RWPE2 (cell line): ENCODE measurements around the gene SHD.
"Not testable (repeated sequence)": the region's sequence is repeated elsewhere in the genome, so short reads cannot be mapped to it uniquely, and the experiment has no call there.

Experiments
- ATAC-seq: fragments of 200-7000 bp; cut with Tn5 transposase; 3 replicates; pipeline ENCODE4 v1.9.1; 2021; ENCODE audit warnings: low read depth
- DNase-seq: peaks from one replicate; pipeline ENCODE4 v3.0.0-alpha.2; 2020; ENCODE audit warnings: low spot score
- H3K27ac ChIP-seq: fragments of 450-650 bp; 2 replicates; pipeline ENCODE4 v1.5.1; 2017; ENCODE audit warnings: mild to moderate bottlenecking; ENCODE audit not compliant: poor library complexity, severe bottlenecking
- H3K27me3 ChIP-seq: fragments of 250-450 bp; sonication (Bioruptor Pico); 2 replicates; pipeline ENCODE4 v1.5.1; 2021; ENCODE audit warnings: mild to moderate bottlenecking, moderate library complexity; ENCODE audit not compliant: insufficient read depth, poor library complexity, severe bottlenecking
- H3K36me3 ChIP-seq: fragments of 250-450 bp; sonication (Bioruptor Pico); 2 replicates; pipeline ENCODE4 v1.5.1; 2020; ENCODE audit warnings: low read depth, mild to moderate bottlenecking, moderate library complexity
- H3K4me1 ChIP-seq: fragments of 250-450 bp; sonication (Bioruptor Pico); 2 replicates; pipeline ENCODE4 v1.5.1; 2021; ENCODE audit warnings: mild to moderate bottlenecking, moderate library complexity; ENCODE audit not compliant: insufficient read depth, poor library complexity, severe bottlenecking
- H3K4me3 ChIP-seq: fragments of 250-450 bp; sonication (Bioruptor Pico); 2 replicates; pipeline ENCODE4 v1.5.1; 2021; ENCODE audit warnings: mild to moderate bottlenecking, moderate library complexity; ENCODE audit not compliant: severe bottlenecking
- H3K9me3 ChIP-seq: fragments of 250-450 bp; sonication (Bioruptor Pico); 2 replicates; pipeline ENCODE4 v1.5.1; 2021; ENCODE audit warnings: mild to moderate bottlenecking, moderate library complexity; ENCODE audit not compliant: severe bottlenecking
- TF ChIP-seq, protein P1 (sequence below): fragments of 450-650 bp; IDR thresholded peaks from one replicate; pipeline ENCODE4 v1.5.1; 2017; ENCODE audit warnings: mild to moderate bottlenecking, moderate library complexity; ENCODE audit not compliant: poor library complexity, severe bottlenecking

The SHD gene

GRCh38 chr19:4279267-4279529, 132 bp downstream of the SHD start:
- Histone ChIP-seq H3K4me3 (no peak overlapping the region), H3K27me3 (peaks cover 29% of the 10 kb centered on the region), H3K9me3 (no peaks in the 10 kb centered on the region), H3K27ac (no peak overlapping the region), H3K4me1 (no peaks in the 10 kb centered on the region), H3K36me3 (no peaks in the 10 kb centered on the region)
- ATAC-seq = no peak
- DNase-seq = no peak
- TF ChIP-seq, protein P1, sequence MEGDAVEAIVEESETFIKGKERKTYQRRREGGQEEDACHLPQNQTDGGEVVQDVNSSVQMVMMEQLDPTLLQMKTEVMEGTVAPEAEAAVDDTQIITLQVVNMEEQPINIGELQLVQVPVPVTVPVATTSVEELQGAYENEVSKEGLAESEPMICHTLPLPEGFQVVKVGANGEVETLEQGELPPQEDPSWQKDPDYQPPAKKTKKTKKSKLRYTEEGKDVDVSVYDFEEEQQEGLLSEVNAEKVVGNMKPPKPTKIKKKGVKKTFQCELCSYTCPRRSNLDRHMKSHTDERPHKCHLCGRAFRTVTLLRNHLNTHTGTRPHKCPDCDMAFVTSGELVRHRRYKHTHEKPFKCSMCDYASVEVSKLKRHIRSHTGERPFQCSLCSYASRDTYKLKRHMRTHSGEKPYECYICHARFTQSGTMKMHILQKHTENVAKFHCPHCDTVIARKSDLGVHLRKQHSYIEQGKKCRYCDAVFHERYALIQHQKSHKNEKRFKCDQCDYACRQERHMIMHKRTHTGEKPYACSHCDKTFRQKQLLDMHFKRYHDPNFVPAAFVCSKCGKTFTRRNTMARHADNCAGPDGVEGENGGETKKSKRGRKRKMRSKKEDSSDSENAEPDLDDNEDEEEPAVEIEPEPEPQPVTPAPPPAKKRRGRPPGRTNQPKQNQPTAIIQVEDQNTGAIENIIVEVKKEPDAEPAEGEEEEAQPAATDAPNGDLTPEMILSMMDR = no peak

- H3K27ac ChIP-seq = no peak overlapping the region
- H3K36me3 ChIP-seq = no peaks in the 10 kb centered on the region
- H3K4me1 ChIP-seq = no peaks in the 10 kb centered on the region
- no peak for DNase-seq
- TF ChIP-seq, protein P1 = no peak
- no peaks in the 10 kb centered on the region for H3K9me3 ChIP-seq
- no peak overlapping the region for H3K4me3 ChIP-seq
- ATAC-seq = no peak
- peaks cover 29% of the 10 kb centered on the region for H3K27me3 ChIP-seq
Measured at GRCh38 chr19:4279530-4280422, 710 bp downstream of the SHD start.

GRCh38 chr19:4284176-4284958, 5.3 kb downstream of the SHD start:
- H3K4me3 ChIP-seq = no peak overlapping the region
- no peak for DNase-seq

DNA sequence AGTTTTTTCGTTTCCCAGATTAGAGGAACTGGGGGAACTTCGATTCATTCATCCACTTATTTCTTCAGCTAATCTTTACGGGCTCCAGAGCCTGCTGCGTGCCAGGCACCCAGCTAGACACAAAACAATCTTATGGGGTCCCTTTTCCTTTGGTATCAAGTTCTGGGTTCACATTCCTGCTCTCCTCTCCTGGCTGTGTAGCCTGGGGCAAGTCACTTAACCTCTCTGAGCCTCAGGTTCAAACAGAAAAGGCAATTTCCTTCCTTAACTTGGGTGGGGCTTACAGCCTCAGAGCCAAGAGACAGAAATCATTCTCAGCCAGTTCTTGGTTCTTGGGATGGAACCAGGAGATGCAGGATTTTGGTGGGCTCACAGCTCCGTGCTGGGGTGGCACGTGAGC, 5.9 kb downstream of the SHD start:
- H3K36me3 ChIP-seq = no peaks in the 10 kb centered on the region
- no peaks in the 10 kb centered on the region for H3K4me1 ChIP-seq
- no peak overlapping the region for H3K4me3 ChIP-seq
- H3K27me3 ChIP-seq = peaks cover 10% of the 10 kb centered on the region
- TF ChIP-seq, protein P1 = no peak
- ATAC-seq (no peak), DNase-seq (no peak)
- no peak overlapping the region for H3K27ac ChIP-seq
- H3K9me3 ChIP-seq = no peaks in the 10 kb centered on the region

More at GRCh38 chr19:4284176-4284958, 5.3 kb downstream of the SHD start:
- TF ChIP-seq, protein P1 = no peak
- Histone ChIP-seq H3K9me3 (no peaks in the 10 kb centered on the region), H3K4me1 (no peaks in the 10 kb centered on the region), H3K27ac (no peak overlapping the region), H3K36me3 (no peaks in the 10 kb centered on the region), H3K27me3 (peaks cover 17% of the 10 kb centered on the region)
- peak; percentile 73; the same call in 2 of the 3 replicates for ATAC-seq

DNA sequence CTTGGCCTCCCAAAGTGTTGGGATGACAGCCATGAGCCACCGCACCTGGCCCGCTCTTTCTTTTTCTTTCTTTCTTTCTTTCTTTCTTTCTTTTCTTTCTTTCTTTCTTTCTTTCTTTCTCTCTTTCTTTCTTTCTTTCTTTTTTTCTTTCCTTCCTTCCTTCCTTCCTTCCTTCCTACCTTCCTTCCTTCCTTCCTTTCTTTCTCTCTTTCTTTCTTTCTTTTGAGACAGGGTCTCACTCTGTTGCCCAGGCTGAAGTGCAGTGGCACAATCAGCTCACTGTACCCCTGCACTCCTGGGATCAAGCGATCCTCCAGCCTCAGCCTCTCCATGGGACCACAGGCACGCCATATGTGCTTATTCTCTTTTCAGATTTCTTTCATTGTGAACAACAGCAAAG, 7.1 kb downstream of the SHD start:
- not testable (repeated sequence) for H3K4me1 ChIP-seq, H3K9me3 ChIP-seq, DNase-seq, H3K27me3 ChIP-seq, H3K36me3 ChIP-seq, ATAC-seq, H3K4me3 ChIP-seq, H3K27ac ChIP-seq
